ENCODE results near the gene CCND1.
"Not testable (repeated sequence)": the region's sequence is repeated elsewhere in the genome, so short reads cannot be mapped to it uniquely, and the experiment has no call there.

Gene CCND1

GRCh38 chr11:69680688-69681087 lies 39.7 kb downstream of the CCND1 start:
- DNase-seq (ENCODE audit: low read depth, low spot score): no peak
- no peak overlapping the region for H3K4me3 ChIP-seq (ENCODE audit: low read length)

GRCh38 chr11:69682221-69682620 lies 41.3 kb downstream of the CCND1 start:
- DNase-seq (ENCODE audit: low read depth, low spot score): no peak

GRCh38 chr11:69682681-69683326 lies 41.8 kb downstream of the CCND1 start:
- no peak overlapping the region for H3K4me3 ChIP-seq (ENCODE audit: low read length)
- no peak for DNase-seq (ENCODE audit: low read depth, low spot score)

More at GRCh38 chr11:69682221-69682620, 41.3 kb downstream of the CCND1 start:
- H3K4me3 ChIP-seq (ENCODE audit: low read length): no peak overlapping the region

- DNase-seq (ENCODE audit: low read depth, low spot score): no peak
- H3K4me3 ChIP-seq (ENCODE audit: low read length): no peak overlapping the region
Observed at GRCh38 chr11:69683764-69684333, 42.9 kb downstream of the CCND1 start.

- no peak overlapping the region for H3K4me3 ChIP-seq (ENCODE audit: low read length)
- DNase-seq (ENCODE audit: low read depth, low spot score): no peak
Observed at GRCh38 chr11:69684651-69685050, 43.7 kb downstream of the CCND1 start.

- DNase-seq (ENCODE audit: low read depth, low spot score): no peak
- no peak overlapping the region for H3K4me3 ChIP-seq (ENCODE audit: low read length)
Observed at GRCh38 chr11:69685348-69685747, 44.4 kb downstream of the CCND1 start.

GRCh38 chr11:69686452-69686851 lies 45.5 kb downstream of the CCND1 start:
- DNase-seq (ENCODE audit: low read depth, low spot score): no peak
- no peak overlapping the region for H3K4me3 ChIP-seq (ENCODE audit: low read length)

- no peak for DNase-seq (ENCODE audit: low read depth, low spot score)
- no peak overlapping the region for H3K4me3 ChIP-seq (ENCODE audit: low read length)
Observed at GRCh38 chr11:69686856-69687255, 45.9 kb downstream of the CCND1 start.

GRCh38 chr11:69687969-69688771 lies 47.2 kb downstream of the CCND1 start:
- H3K4me3 ChIP-seq (ENCODE audit: low read length); DNase-seq (ENCODE audit: low read depth, low spot score): not testable (repeated sequence)

- DNase-seq (ENCODE audit: low read depth, low spot score): no peak
- H3K4me3 ChIP-seq (ENCODE audit: low read length): no peak overlapping the region
Observed at GRCh38 chr11:69689484-69690319, 48.7 kb downstream of the CCND1 start.

GRCh38 chr11:69691463-69691862 lies 50.5 kb downstream of the CCND1 start:
- H3K4me3 ChIP-seq (ENCODE audit: low read length): no peak overlapping the region

GRCh38 chr11:69692422-69692821 lies 51.5 kb downstream of the CCND1 start:
- no peak overlapping the region for H3K4me3 ChIP-seq (ENCODE audit: low read length)
- no peak for DNase-seq (ENCODE audit: low read depth, low spot score)

More at GRCh38 chr11:69691463-69691862, 50.5 kb downstream of the CCND1 start:
- DNase-seq (ENCODE audit: low read depth, low spot score): no peak

GRCh38 chr11:69694781-69695180 lies 53.8 kb downstream of the CCND1 start:
- H3K4me3 ChIP-seq (ENCODE audit: low read length): no peak overlapping the region
- no peak for DNase-seq (ENCODE audit: low read depth, low spot score)

- DNase-seq (ENCODE audit: low read depth, low spot score): no peak
- no peak overlapping the region for H3K4me3 ChIP-seq (ENCODE audit: low read length)
Observed at GRCh38 chr11:69695581-69695980, 54.6 kb downstream of the CCND1 start.

GRCh38 chr11:69695995-69696394 lies 55.0 kb downstream of the CCND1 start:
- DNase-seq (ENCODE audit: low read depth, low spot score): not testable (repeated sequence)

GRCh38 chr11:69696749-69697468 lies 56.0 kb downstream of the CCND1 start:
- no peak for DNase-seq (ENCODE audit: low read depth, low spot score)

More at GRCh38 chr11:69695995-69696394, 55.0 kb downstream of the CCND1 start:
- not testable (repeated sequence) for H3K4me3 ChIP-seq (ENCODE audit: low read length)

GRCh38 chr11:69697469-69697843 lies 56.5 kb downstream of the CCND1 start:
- DNase-seq (ENCODE audit: low read depth, low spot score): no peak
- H3K4me3 ChIP-seq (ENCODE audit: low read length): no peak overlapping the region

More at GRCh38 chr11:69696749-69697468, 56.0 kb downstream of the CCND1 start:
- no peak overlapping the region for H3K4me3 ChIP-seq (ENCODE audit: low read length)

- H3K4me3 ChIP-seq (ENCODE audit: low read length): no peak overlapping the region
- DNase-seq (ENCODE audit: low read depth, low spot score): no peak
Observed at GRCh38 chr11:69697861-69698260, 56.9 kb downstream of the CCND1 start.

- H3K4me3 ChIP-seq (ENCODE audit: low read length): no peak overlapping the region
- no peak for DNase-seq (ENCODE audit: low read depth, low spot score)
Observed at GRCh38 chr11:69698362-69698761, 57.4 kb downstream of the CCND1 start.
